Colonic mucosa (tissue), 4 donors: ENCODE data around the gene WDR36. TPM values are rescaled to one million over a fixed set of nuclear protein-coding genes. Genes with fewer than 3 reads are reported as not detected.

ENCODE experiments used
- DNase-seq: peaks from one replicate; pipeline ENCODE4 v3.0.0-alpha.2; 2020
- H3K27ac ChIP-seq: fragments of 200-600 bp; one replicate; pipeline ENCODE4 v1.8.0; 2021
- H3K27me3 ChIP-seq: fragments of 200-600 bp; one replicate; pipeline ENCODE4 v1.8.0; 2021
- H3K36me3 ChIP-seq: fragments of 200-600 bp; one replicate; pipeline ENCODE4 v1.8.0; 2021
- H3K4me1 ChIP-seq: fragments of 200-600 bp; one replicate; pipeline ENCODE4 v1.8.0; 2021; ENCODE audit warnings: mild to moderate bottlenecking
- H3K4me3 ChIP-seq: fragments of 200-600 bp; one replicate; pipeline ENCODE4 v1.8.0; 2021
- H3K9ac ChIP-seq, 2 donors: one replicate each; pipeline ENCODE4 v1.7.0; 2013; ENCODE audit warnings: control low read depth in 2 of 2, low read depth in 2 of 2, low read length in 2 of 2
- H3K9me3 ChIP-seq: fragments of 200-600 bp; one replicate; pipeline ENCODE4 v1.8.0; 2021
- CTCF ChIP-seq: fragments of 200-600 bp; IDR thresholded peaks from one replicate; pipeline ENCODE4 v1.8.0; 2022; ENCODE audit warnings: antibody characterized with exemption, mild to moderate bottlenecking
- intact Hi-C: fragments of 100-400 bp; cut with DNase I; formaldehyde crosslinking; loops from one replicate; pipeline ENCODE4 v1.14.1; 2022
- total RNA-seq, 2 donors: library from RNA; stranded (reverse); fragmentation: NEBNext Ultra II Directional in 1 of 2; extraction: Animal tissue kit (Norgen Biotek cat#: 25700) in 1 of 2; gene quantifications; one replicate each; pipeline ENCODE4 v1.2.1, GENCODE V29; 2021
- donor health status: healthy.
- donor health status: DM: no; HTN: no; CAD: no.
- donor health status: DM: no; HTN: no; CAD: no.

The WDR36 gene
- total RNA-seq, 2 donors from 2014 or later = 14.0 to 19.0 TPM

- Histone ChIP-seq H3K9me3 (no peaks in the 10 kb centered on the region), H3K36me3 (no peaks in the 10 kb centered on the region), H3K27me3 (no peaks in the 10 kb centered on the region), H3K4me3 (no peak overlapping the region), H3K9ac (no peak overlapping the region), H3K4me1 (no peaks in the 10 kb centered on the region), H3K27ac (no peak overlapping the region)
- intact Hi-C loops = no loop called here
- TF ChIP-seq CTCF = no peak
- no peak for DNase-seq
Observed at GRCh38 chr5:111143910-111144309, 51.8 kb downstream of the WDR36 start.

- no peak overlapping the region for H3K4me3 ChIP-seq
- no peaks in the 10 kb centered on the region for H3K4me1 ChIP-seq
- H3K27me3 ChIP-seq = no peaks in the 10 kb centered on the region
- no peak overlapping the region for H3K9ac ChIP-seq
- intact Hi-C loops = no loop called here
- H3K36me3 ChIP-seq = no peaks in the 10 kb centered on the region
- no peak for TF ChIP-seq CTCF
- no peak overlapping the region for H3K27ac ChIP-seq
- no peak for DNase-seq
- no peaks in the 10 kb centered on the region for H3K9me3 ChIP-seq
Observed at GRCh38 chr5:111144352-111144930, 52.3 kb downstream of the WDR36 start.

GRCh38 chr5:111146053-111146452 is 53.9 kb downstream of the WDR36 start:
- intact Hi-C loops = no loop called here
- no peaks in the 10 kb centered on the region for H3K4me1 ChIP-seq
- H3K4me3 ChIP-seq = no peak overlapping the region
- H3K27ac ChIP-seq = no peak overlapping the region
- no peaks in the 10 kb centered on the region for H3K27me3 ChIP-seq
- TF ChIP-seq CTCF = no peak
- H3K36me3 ChIP-seq = no peaks in the 10 kb centered on the region
- H3K9ac ChIP-seq = no peak overlapping the region
- no peaks in the 10 kb centered on the region for H3K9me3 ChIP-seq
- DNase-seq = no peak

GRCh38 chr5:111147502-111147901 is 55.4 kb downstream of the WDR36 start:
- intact Hi-C loops = no loop called here
- Histone ChIP-seq H3K9me3 (no peaks in the 10 kb centered on the region), H3K27me3 (no peaks in the 10 kb centered on the region), H3K9ac (no peak overlapping the region), H3K4me1 (no peaks in the 10 kb centered on the region), H3K27ac (no peak overlapping the region), H3K4me3 (no peak overlapping the region), H3K36me3 (no peaks in the 10 kb centered on the region)
- no peak for DNase-seq
- TF ChIP-seq CTCF = no peak

- intact Hi-C loops = no loop called here
Observed at GRCh38 chr5:111151998-111152397, 59.9 kb downstream of the WDR36 start.

More at GRCh38 chr5:111151998-111152397, 59.9 kb downstream of the WDR36 start:
- Histone ChIP-seq H3K27ac (no peak overlapping the region), H3K9me3 (no peaks in the 10 kb centered on the region), H3K9ac (no peak overlapping the region), H3K27me3 (no peaks in the 10 kb centered on the region), H3K4me3 (no peak overlapping the region), H3K4me1 (no peaks in the 10 kb centered on the region), H3K36me3 (no peaks in the 10 kb centered on the region)
- DNase-seq = no peak
- TF ChIP-seq CTCF = no peak
